HG03439 (cell line): Measurements from ENCODE around the gene GNL3L.
"Not testable (repeated sequence)": the region's sequence is repeated elsewhere in the genome, so short reads cannot be mapped to it uniquely, and the experiment has no call there.

ENCODE experiments used
- ATAC-seq: cut with Tn5 transposase; IDR thresholded peaks from one replicate; pipeline ENCODE4 v1.9.1; 2021; ENCODE audit warnings: mild to moderate bottlenecking, moderate library complexity; ENCODE audit not compliant: unreplicated experiment

Gene GNL3L

GRCh38 chrX:54529552-54530356 is at the start of gene GNL3L:
Gene GNL3L (plus strand): TSS chrX:54530219. CDS start chrX:54532567, 2,348 bp downstream.
- ATAC-seq = peak; percentile 91

- no peak for ATAC-seq
These were observed 47.0 kb upstream of the GNL3L start for GRCh38 chrX:54482839-54483593.

GRCh38 chrX:54483946-54484345 is 46.1 kb upstream of the GNL3L start:
- no peak for ATAC-seq

- no peak for ATAC-seq
These were observed 45.4 kb upstream of the GNL3L start for GRCh38 chrX:54484666-54485065.

- not testable (repeated sequence) for ATAC-seq
These were observed 40.2 kb upstream of the GNL3L start for GRCh38 chrX:54489819-54490218.

- no peak for ATAC-seq
These were observed 37.7 kb upstream of the GNL3L start for GRCh38 chrX:54492340-54492739.

GRCh38 chrX:54494166-54494988 is 35.6 kb upstream of the GNL3L start:
- ATAC-seq = no peak

- ATAC-seq = no peak
These were observed 34.8 kb upstream of the GNL3L start for GRCh38 chrX:54494989-54495813.

- no peak for ATAC-seq
These were observed 34.1 kb upstream of the GNL3L start, which contains the start of gene FGD1 for GRCh38 chrX:54495814-54496516. Gene FGD1 (minus strand): TSS chrX:54496234. CDS start chrX:54495432, 802 bp downstream.

- no peak for ATAC-seq
These were observed 33.5 kb upstream of the GNL3L start for GRCh38 chrX:54496517-54496852.

GRCh38 chrX:54496936-54497335 is 33.1 kb upstream of the GNL3L start:
- no peak for ATAC-seq

- ATAC-seq = no peak
These were observed 20.6 kb upstream of the GNL3L start for GRCh38 chrX:54509400-54509799.

- ATAC-seq = no peak
These were observed 868 bp upstream of the GNL3L start for GRCh38 chrX:54529151-54529550.

GRCh38 chrX:54530357-54530900 is 410 bp downstream of the GNL3L start:
- peak; percentile 27 for ATAC-seq

GRCh38 chrX:54534271-54534670 is 4.3 kb downstream of the GNL3L start:
- ATAC-seq = no peak

GRCh38 chrX:54540289-54540688 is 10.3 kb downstream of the GNL3L start:
- ATAC-seq = no peak

- ATAC-seq = not testable (repeated sequence)
These were observed 12.2 kb downstream of the GNL3L start for GRCh38 chrX:54542239-54542638.

- ATAC-seq = no peak
These were observed 20.8 kb downstream of the GNL3L start for GRCh38 chrX:54550821-54551220.

GRCh38 chrX:54551801-54552200 is 21.8 kb downstream of the GNL3L start:
- no peak for ATAC-seq
